Ramos (cell line): Measurements from ENCODE around the gene NME7.

Source experiments
- in situ Hi-C: fragments of 300-500 bp; cut with MboI; formaldehyde crosslinking; loops from one replicate; pipeline ENCODE4 v1.14.3; 2022; ENCODE audit warnings: low sequenced_read_pairs; ENCODE audit not compliant: unreplicated experiment

The NME7 gene

GRCh38 chr1:169345511-169345910, 22.1 kb downstream of the NME7 start:
- in situ Hi-C loops = loop anchor here (25.0 kb wide), 1 partner anchor 733 kb away; no protein-coding TSS in a partner anchor

- in situ Hi-C loops = loop anchor here (25.0 kb wide), 1 partner anchor 730 kb away; no protein-coding TSS in a partner anchor
These were observed 25.5 kb downstream of the NME7 start for GRCh38 chr1:169342096-169342495.

GRCh38 chr1:169340882-169341281, 26.7 kb downstream of the NME7 start:
- in situ Hi-C loops = loop anchor here (25.0 kb wide), 1 partner anchor 729 kb away; no protein-coding TSS in a partner anchor

GRCh38 chr1:169339773-169340172, 27.8 kb downstream of the NME7 start:
- in situ Hi-C loops = loop anchor here (25.0 kb wide), 1 partner anchor 727 kb away; no protein-coding TSS in a partner anchor

GRCh38 chr1:169338617-169339016, 29.0 kb downstream of the NME7 start:
- in situ Hi-C loops = loop anchor here (25.0 kb wide), 1 partner anchor 726 kb away; no protein-coding TSS in a partner anchor

- in situ Hi-C loops = loop anchor here (25.0 kb wide), 1 partner anchor 725 kb away; no protein-coding TSS in a partner anchor
These were observed 30.5 kb downstream of the NME7 start for GRCh38 chr1:169336947-169337715.

GRCh38 chr1:169334727-169335126, 32.9 kb downstream of the NME7 start:
- in situ Hi-C loops = loop anchor here (25.0 kb wide), 1 partner anchor 722 kb away; no protein-coding TSS in a partner anchor

GRCh38 chr1:169330927-169331326, 36.7 kb downstream of the NME7 start:
- in situ Hi-C loops = loop anchor here (25.0 kb wide), 1 partner anchor 719 kb away; no protein-coding TSS in a partner anchor

GRCh38 chr1:169329383-169329782, 38.2 kb downstream of the NME7 start:
- in situ Hi-C loops = loop anchor here (25.0 kb wide), 1 partner anchor 717 kb away; no protein-coding TSS in a partner anchor

GRCh38 chr1:169327875-169328274, 39.7 kb downstream of the NME7 start:
- in situ Hi-C loops = loop anchor here (25.0 kb wide), 1 partner anchor 716 kb away; no protein-coding TSS in a partner anchor

- in situ Hi-C loops = loop anchor here (25.0 kb wide), 1 partner anchor 715 kb away; no protein-coding TSS in a partner anchor
These were observed 40.7 kb downstream of the NME7 start for GRCh38 chr1:169326956-169327268.

GRCh38 chr1:169326261-169326955, 41.2 kb downstream of the NME7 start:
- in situ Hi-C loops = loop anchor here (25.0 kb wide), 1 partner anchor 714 kb away; no protein-coding TSS in a partner anchor

GRCh38 chr1:169325117-169325516, 42.5 kb downstream of the NME7 start:
- in situ Hi-C loops = loop anchor here (25.0 kb wide), 1 partner anchor 713 kb away; no protein-coding TSS in a partner anchor

GRCh38 chr1:169322138-169322537, 45.5 kb downstream of the NME7 start:
- in situ Hi-C loops = no loop called here

GRCh38 chr1:169321539-169321938, 46.1 kb downstream of the NME7 start:
- in situ Hi-C loops = no loop called here

GRCh38 chr1:169318536-169319244, 48.9 kb downstream of the NME7 start:
- in situ Hi-C loops = no loop called here

- in situ Hi-C loops = no loop called here
These were observed 51.0 kb downstream of the NME7 start for GRCh38 chr1:169316556-169316955.

GRCh38 chr1:169312084-169312954, 55.3 kb downstream of the NME7 start:
- in situ Hi-C loops = no loop called here
